GM18505 (cell line): Measurements from ENCODE around the gene PTPRCAP.
"Not testable (repeated sequence)": the region's sequence is repeated elsewhere in the genome, so short reads cannot be mapped to it uniquely, and the experiment has no call there.

Experiments used
- ATAC-seq: cut with Tn5 transposase; IDR thresholded peaks from one replicate; pipeline ENCODE4 v1.9.1; 2021; ENCODE audit not compliant: unreplicated experiment
- POLR2A ChIP-seq: IDR thresholded peaks from 4 replicates; pipeline ENCODE4 v1.6.1; 2011; ENCODE audit warnings: borderline replicate concordance; ENCODE audit not compliant: insufficient read depth, insufficient read length; ENCODE audit errors: extremely low read depth

Gene PTPRCAP

DNA sequence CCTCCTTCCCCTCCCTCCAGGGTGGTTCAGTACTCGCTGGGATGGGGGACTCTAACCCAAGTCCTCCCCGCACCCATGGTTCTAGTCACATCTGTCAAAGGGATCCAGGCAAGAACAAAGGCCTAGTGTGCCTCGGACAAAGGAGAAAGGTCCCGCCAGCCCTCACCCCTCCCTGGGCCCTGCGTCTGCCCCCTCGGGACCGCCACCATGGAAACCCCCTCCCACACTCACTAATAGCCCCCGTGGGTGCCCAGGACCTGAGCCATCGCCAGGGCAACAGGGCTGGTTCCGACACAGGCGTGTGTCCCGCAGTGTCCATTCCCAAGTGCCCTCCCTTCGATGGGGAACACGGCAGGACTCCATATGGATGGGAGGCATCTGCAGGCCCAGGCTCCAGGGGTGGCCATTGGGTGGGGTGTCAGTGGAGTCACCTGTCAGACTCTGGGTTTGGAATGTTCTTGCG, 27.1 kb downstream of the PTPRCAP start:
- no peak for ATAC-seq
- TF ChIP-seq POLR2A, result peak; percentile 30

DNA sequence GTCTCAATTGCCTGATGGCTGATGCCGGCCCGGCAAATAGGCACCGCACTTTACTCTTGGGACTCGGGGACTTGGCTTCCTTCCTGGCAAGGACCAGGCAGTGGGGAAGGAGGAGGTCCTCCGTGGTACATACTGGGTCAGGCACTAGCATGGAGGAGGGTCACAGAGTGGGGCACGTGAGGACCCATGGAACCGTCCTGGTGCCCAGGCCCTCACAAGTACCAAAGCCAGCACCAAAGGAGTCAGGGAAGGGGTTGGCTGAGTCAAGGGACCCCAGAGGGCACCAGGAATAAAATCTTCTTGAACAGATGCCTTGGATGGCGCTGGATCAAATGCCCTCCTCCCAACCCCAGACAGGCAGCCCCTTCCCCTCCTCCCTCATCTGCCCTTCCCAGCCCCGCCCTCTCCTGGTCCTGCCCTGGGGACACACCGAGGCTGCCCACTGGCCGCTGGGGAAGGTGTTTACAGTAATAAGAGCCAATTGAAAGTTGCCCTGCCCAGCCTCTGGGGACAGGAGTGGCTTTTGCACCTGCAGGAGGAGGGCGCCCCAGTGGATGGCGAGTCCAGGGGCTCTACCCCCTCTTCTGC, 27.6 kb downstream of the PTPRCAP start:
- TF ChIP-seq POLR2A, result no peak
- no peak for ATAC-seq

DNA sequence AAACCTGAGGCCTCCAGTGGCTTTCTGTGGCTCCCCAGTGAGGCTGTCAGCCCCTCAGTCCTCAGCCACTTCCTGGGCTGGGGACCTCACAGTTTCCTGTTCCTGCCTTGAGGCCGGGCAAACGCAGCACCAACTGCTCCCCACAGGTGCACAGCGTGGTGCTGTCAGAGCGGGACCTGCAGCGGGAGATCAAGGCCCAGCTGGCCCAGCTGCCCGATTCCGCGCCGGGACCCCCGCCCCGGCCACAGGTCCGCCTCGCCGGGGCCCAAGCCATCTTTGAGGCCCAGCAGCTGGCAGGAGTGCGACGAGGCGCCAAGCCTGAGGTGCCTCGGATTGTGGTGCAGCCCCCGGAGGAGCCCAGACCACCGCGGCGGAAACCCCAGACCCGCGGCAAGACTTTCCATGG, 28.2 kb downstream of the PTPRCAP start:
- TF ChIP-seq POLR2A, result peak; percentile 65
- ATAC-seq, result no peak

DNA sequence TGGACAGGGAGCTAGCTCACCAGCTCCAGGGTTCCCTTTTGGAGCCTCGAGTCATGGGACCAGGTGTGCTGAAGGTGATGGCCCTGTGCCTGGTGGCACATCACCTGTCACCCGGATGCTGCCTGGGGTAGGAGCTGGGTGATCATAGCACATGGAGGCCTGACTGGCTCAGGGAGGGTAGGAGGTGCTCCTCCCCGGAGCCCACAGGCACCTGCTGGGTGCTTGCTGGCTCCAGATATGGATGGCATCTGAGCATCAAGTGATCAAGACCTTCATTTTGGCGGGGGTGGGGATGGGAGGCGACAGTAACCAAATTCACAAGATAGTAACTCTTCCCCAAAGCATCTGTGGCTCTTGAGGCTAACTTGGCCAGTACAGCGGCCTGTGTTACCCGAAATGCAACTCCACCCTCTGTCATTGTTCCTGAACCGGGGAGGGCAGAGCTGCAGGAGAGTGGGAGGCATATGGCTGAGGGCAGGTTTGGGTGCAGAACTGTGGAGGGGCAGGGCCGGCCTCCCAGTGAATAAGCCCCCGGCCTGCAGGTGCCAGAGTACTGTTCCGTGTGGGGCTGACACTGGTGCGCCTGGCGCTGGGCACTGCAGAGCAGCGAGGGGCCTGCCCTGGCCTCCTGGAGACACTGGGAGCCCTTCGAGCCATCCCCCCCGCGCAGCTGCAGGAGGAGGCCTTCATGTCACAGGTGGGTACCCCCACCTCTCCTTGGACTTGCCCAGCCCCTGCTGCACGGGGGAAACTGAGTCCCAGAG, 28.9 kb downstream of the PTPRCAP start:
- no peak for ATAC-seq
- no peak for TF ChIP-seq POLR2A

DNA sequence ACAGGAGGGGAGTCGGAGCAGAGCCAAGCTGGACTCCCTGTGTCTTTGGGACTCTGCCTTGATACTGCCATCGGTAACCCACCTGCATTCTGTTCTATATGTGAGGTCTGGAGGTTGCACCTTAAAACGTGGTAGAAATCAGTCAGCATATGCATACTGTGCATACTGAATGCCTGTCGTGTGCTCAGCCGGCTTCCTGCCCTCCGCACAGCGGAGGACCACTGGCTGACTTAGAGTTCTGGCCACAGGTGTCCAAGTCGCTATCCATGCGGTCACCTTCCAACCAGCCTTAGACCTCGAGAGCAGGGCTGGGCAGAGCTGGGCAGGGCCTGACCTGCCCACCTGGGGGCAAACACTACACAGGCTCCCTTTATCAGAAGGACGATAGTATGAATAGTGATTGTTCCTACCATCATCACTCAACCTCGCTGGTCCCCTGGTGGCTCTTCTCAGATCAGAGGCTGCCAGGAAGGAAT, 29.8 kb downstream of the PTPRCAP start:
- TF ChIP-seq POLR2A, result no peak
- ATAC-seq, result no peak

DNA sequence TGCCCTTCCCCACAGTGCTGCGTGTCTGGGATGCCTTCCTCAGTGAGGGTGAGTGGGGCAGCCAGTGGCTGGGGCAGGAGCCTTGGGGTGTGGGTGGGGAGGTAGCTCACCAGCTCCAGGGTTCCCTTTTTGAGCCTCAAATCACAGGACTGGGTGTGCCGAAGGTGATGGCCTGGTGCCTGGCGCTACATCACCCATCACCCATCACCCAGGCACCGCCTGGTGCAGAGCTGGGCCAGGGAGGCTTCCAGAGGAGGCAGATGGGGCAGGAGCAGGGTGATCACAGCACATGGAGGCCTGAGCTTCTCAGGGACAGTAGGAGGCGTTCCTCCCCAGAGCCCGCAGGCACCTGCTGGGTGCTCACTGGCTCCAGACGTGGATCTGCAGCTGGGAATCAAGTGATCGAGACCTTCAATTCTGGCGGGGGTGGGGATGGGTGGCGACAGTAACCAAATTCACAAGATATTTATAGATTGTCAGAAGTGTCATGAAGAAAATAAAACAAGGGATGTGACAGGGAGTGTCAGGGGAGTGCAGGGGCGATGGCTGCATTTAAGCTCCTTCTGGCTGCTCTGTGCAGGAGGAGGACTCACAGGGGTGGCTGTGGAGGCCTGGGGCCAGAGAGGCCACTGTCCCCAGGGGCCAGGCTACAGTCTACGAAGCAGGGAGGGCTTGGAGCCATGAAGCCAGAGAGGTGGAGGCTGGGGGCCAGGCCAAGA, 30.4 kb downstream of the PTPRCAP start:
- no peak for ATAC-seq
- TF ChIP-seq POLR2A, result no peak

DNA sequence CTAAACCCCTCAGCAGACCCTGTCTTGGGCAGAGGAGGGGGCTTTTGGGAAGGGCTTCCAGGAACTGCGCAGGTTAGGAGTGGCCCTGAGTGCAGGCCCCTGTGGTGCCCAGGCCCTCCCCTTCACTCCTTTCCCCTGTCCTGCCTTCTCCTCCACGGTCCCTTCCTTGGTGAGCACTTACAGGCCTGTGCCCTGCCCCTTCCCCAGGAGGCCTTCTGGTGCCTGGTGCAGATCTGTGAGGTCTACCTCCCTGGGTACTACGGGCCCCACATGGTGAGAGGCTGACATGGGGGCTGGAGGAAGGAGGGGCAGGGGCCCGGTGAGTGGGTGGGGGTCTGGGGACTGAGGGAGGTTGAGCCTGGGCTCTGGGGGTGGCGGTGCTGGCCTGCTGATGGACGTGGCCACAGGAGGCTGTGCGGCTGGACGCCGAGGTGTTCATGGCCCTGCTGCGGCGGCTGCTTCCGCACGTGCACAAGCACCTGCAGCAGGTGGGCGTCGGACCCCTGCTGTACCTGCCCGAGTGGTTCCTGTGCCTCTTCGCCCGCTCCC, 31.0 kb downstream of the PTPRCAP start:
- no peak for TF ChIP-seq POLR2A
- ATAC-seq, result no peak

DNA sequence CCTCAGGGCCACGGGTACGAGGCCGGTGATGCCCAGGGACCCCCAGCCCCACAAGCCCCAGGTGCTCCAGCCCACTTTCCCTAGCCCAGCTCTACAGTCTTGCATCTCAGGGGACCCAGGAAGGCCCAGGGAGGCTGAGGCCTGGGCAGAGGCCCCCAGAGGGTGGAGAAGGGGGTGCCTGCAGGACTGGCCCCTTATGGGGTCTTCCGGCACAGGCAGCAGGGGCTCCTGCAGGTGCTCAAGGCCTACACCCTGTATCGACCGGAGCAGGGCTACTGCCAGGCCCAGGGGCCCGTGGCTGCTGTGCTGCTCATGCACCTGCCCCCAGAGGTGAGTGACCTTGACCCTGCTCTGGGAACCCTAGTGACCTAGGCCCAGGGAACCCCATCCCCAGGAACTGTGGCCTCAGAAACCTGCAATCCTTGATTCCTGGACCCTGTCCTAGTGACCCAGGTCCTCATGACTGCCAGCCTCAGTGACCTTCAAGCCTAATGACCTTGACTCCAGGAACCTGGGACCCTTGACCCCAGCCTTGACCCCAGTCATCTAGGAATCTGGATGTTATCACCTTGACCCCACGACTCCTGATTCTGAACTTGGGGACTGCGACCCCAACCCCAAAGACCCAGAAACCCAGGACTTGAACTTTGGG, 31.7 kb downstream of the PTPRCAP start:
- ATAC-seq, result no peak
- TF ChIP-seq POLR2A, result no peak

DNA sequence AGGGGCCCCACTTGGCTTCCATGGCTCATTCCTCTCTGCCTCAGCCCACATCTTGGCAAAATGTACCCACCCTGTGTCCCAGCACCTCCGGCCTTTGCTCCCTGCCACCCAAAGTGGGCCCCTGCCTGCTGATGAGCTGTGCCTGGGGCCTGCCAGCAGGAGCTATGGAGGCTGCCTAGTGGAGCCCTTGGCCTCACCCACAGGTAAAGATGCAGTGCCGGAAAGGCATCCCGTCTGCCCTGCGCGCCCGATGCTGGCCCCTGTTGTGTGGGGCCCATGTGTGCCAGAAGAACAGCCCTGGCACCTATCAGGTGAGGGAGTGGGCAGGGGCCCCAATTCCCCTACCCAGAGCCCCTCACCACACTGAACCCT, 32.3 kb downstream of the PTPRCAP start:
- ATAC-seq, result no peak
- TF ChIP-seq POLR2A, result no peak

DNA sequence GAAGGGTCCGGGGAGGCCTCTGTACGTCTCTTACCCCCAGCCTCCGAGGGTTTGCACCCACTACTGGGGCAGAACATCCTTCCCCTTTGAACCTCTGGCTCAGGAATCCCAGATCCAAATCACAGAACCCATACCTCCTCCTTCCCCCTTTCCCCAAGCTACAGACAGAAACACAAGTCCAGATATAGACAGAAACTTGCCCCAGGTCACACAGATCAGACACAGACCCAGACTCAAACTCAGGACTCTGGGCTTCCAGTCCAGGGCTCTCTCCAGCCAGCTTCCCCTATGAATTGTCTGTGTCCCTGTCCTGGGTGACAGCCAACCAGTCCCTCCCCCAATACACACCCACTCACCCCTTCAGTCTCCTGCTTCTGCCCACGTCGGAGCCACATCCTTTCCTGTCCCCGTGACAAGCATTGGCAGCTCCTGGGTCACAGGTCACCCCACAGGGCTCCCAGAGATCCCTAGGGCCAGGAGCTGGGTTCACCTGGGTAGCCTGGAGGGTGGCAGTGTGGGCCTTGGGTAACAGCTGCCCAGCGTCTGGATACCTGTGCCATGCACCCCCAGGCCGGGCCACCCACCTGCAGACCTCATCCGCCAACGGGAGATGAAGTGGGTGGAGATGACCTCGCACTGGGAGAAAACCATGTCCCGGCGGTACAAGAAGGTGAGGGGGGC, 32.8 kb downstream of the PTPRCAP start:
- no peak for ATAC-seq
- TF ChIP-seq POLR2A, result no peak

DNA sequence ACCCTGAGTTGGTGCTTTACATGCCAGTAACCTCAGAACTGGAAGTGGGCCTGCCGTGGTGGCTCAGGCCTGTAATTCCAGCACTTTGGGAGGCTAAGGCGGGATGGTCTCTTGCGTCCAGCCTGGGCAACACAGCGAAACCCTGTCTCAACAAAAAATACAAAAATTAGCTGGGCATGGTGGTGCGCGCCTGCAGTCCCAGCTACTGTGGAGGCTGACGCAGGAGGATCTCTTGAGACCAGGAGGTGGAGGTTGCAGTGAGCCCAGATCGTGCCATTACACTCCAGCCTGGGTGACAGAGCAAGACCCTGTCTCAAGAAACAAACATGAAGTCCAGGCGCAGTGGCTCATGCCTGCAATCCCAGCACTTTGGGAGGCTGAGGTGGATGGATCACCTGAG, 34.4 kb downstream of the PTPRCAP start:
- ATAC-seq, result not testable (repeated sequence)

DNA sequence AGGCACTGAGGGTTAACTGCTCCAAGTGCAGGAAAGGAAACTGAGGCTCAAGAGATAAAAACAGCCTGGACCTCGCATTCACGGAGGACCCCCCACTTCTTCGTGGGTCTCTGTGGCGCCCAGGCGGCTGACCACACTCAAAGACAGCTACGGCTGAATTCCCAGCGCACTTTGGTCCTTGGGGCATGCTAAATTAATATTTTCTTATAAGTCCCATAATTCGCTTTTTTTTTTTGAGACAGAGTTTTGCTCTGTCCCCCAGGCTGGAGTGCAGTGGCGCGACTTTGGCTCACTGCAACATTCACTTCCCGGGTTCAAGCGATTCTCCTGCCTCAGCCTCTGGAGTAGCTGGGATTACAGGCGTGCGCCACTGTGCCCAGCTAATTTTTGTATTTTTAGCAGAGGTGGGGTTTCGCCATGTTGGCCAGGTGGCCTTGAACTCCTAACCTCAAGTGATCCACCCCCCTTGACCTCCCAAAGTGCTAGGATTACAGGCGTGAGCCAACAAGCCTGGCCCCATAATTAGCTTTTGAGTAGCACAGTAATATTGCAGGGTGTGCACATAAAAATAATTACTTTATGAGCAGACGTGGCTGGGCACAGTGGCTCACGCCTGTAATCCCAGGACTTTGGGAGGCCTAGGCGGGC, 35.2 kb downstream of the PTPRCAP start:
- ATAC-seq, result not testable (repeated sequence)
